Upper lobe of left lung (tissue), 6 donors: ENCODE data around the gene ANKS3. TPM values are rescaled to one million over a fixed set of nuclear protein-coding genes. Genes with fewer than 3 reads are reported as not detected.

Source experiments
- ATAC-seq, 2 donors: fragments of 200-7000 bp; cut with Tn5 transposase; one replicate each; pipeline ENCODE4 v1.9.1; 2022; ENCODE audit warnings: mild to moderate bottlenecking in 2 of 2, moderate library complexity in 2 of 2; ENCODE audit not compliant: low FRiP score in 2 of 2
- DNase-seq, 2 donors: peaks; one replicate each; pipeline ENCODE4 v3.0.0-alpha.2; 2019 to 2020
- H3K27ac ChIP-seq, 4 donors: fragments of 200-600 bp; sonication (generic); one replicate each; pipeline ENCODE4 v1.5.1; 2016 to 2019
- H3K27me3 ChIP-seq, 4 donors: fragments of 200-600 bp; sonication (generic); one replicate each; pipeline ENCODE4 v1.5.1; 2017 to 2019
- H3K36me3 ChIP-seq, 4 donors: fragments of 200-600 bp; sonication (generic); one replicate each; pipeline ENCODE4 v1.5.1; 2016 to 2019
- H3K4me1 ChIP-seq, 4 donors: fragments of 200-600 bp; sonication (generic); one replicate each; pipeline ENCODE4 v1.5.1; 2018 to 2019
- H3K4me3 ChIP-seq, 4 donors: fragments of 200-600 bp; sonication (generic); one replicate each; pipeline ENCODE4 v1.5.1; 2017 to 2019; ENCODE audit warnings: mild to moderate bottlenecking in 2 of 4, moderate library complexity in 1 of 4
- H3K9me3 ChIP-seq, 4 donors: fragments of 200-600 bp; sonication (generic); one replicate each; pipeline ENCODE4 v1.5.1; 2018 to 2019
- CTCF ChIP-seq, 6 experiments: fragments of 450-650 bp in 4 of 6; fragments of 200-600 bp in 2 of 6; sonication (generic) in 2 of 6; IDR thresholded peaks; one replicate each; pipeline ENCODE4 v1.5.1; 2016 to 2019; ENCODE audit warnings: antibody characterized with exemption in 6 of 6
- EP300 ChIP-seq, 4 donors: sonication (generic); formaldehyde crosslinking; IDR thresholded peaks; one replicate each; pipeline ENCODE4 v1.5.1; 2017; ENCODE audit warnings: antibody characterized with exemption in 4 of 4, control low read depth in 2 of 4
- POLR2A ChIP-seq, 4 donors: fragments of 450-650 bp; IDR thresholded peaks; one replicate each; pipeline ENCODE4 v1.5.1; 2016 to 2017; ENCODE audit warnings: antibody characterized with exemption in 4 of 4, mild to moderate bottlenecking in 2 of 4
- POLR2AphosphoS5 ChIP-seq, 2 donors: sonication (generic); formaldehyde crosslinking; IDR thresholded peaks; one replicate each; pipeline ENCODE4 v1.5.1; 2017; ENCODE audit warnings: antibody characterized with exemption in 2 of 2
- WGBS, 2 donors: methylation state at CpG; one replicate each; pipeline ENCODE4 v1.1.5; 2017 to 2018; 5-methylcytosine and 5-hydroxymethylcytosine counted together
- total RNA-seq, 6 donors: library from RNA; depleted of rRNA in 4 of 6; stranded (reverse); fragments of >200 nt in 4 of 6; gene quantifications; one replicate each; pipeline versions ENCODE4 v1.1.0 to v1.2.1, GENCODE V29; 2016 to 2021
- donor health status: DM: no; HTN: no; CAD: no; lungs with moderate emphysema.
- donor health status: DM: no; HTN: yes; CAD: no; lungs with severe emphysema.

ANKS3 gene
- total RNA-seq, 6 donors from 2014 or later, result 17.9 to 67.1 (median 20.0) TPM

DNA sequence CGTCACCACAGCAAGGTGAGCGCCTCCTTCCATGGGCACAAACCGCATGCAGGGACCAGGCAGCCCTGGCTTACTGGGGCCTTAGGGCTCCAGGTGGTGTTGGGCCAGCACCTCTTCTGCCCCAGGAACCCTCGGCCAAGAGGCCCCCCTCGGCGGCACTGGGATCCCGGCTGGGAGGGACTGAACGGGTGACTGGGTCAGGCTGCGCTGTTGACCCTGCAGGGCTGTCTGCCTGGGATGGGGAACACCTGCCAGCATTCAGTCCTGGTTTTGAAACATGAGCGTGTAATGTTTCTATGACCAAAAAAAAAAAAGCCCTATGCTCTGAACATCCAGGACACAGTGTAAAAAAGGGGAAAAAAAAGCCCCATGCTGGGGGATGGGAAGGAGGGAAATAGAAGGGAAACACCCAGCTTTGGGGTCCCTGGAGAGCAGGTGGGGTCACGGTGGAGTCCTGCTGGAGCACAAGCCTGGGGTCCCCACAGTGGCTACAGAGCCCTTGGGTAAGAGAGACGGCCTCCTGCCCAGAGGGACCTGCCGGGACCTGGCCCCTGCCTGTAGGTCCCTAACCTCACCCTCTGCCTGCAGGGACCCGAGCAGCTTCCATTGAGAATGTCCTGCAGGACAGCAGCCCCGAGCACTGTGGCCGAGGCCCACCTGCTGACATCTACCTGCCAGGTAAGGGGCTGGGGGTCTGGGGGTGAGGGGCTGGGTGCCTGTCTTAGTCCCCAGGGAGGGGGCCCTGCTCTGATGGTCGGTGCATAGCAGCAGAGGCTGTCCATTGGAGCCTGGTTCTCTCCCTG, 50.6 kb downstream of the ANKS3 start:
- peaks cover 11 to 84% (median 65%) of the 10 kb centered on the region in 4 donors for H3K36me3 ChIP-seq
- ATAC-seq (no peak), DNase-seq (no peak)
- TF ChIP-seq CTCF (IDR thresholded peaks at IDR 0.05) (peak in 2 of 6 experiments; percentile 1), POLR2AphosphoS5 (IDR thresholded peaks at IDR 0.05) (no peak)
- peaks cover 6 to 31% (median 25%) of the 10 kb centered on the region in 4 donors for H3K4me1 ChIP-seq
- H3K27me3 ChIP-seq, result no peaks in the 10 kb centered on the region
- H3K27ac ChIP-seq, result peak overlapping the region in 1 of 4 donors; percentile 46
- whole genome bisulfite sequencing, 2 donors, result 77 to 79% methylated on average over 12 to 16 of the region's 17 CpGs
- no peak overlapping the region for H3K4me3 ChIP-seq
- H3K9me3 ChIP-seq, result no peaks in the 10 kb centered on the region

DNA sequence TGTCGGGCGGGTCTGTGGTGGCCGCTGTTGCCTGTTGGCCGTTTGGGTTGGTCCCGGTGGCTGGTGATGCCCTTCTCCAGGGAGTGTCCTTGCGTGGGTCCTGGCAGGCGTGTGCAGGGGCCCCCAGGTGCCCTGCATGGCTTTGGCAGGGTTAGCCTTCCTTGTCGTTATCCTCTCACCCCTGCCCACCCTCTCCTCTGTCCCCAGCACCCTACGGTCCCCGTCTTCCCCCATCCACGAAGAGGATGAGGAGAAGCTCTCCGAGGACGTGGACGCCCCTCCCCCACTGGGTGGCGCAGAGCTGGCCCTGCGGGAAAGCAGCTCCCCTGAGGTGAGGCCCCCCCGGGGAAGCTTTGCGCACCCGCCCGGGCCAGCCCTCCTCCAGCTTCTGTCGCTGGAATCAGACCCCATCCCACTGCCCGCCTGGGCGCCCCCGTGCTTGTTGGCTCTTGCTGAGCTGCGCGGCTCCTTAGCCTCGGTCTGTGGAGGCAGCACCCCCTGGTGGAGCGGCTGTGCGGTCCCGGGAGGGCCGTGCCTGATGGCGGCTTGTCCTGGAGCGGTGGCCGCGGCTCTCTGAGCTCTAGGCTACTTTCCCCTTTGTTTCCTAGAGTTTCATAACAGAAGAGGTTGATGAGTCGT, 51.3 kb downstream of the ANKS3 start:
- peaks cover 11 to 83% (median 61%) of the 10 kb centered on the region in 4 donors for H3K36me3 ChIP-seq
- ATAC-seq, result peak; percentile 11 to 51
- peaks cover 6 to 32% (median 25%) of the 10 kb centered on the region in 4 donors for H3K4me1 ChIP-seq
- DNase-seq, result peak; percentile 61 to 91
- H3K9me3 ChIP-seq, result no peaks in the 10 kb centered on the region
- no peak for TF ChIP-seq POLR2AphosphoS5 (IDR thresholded peaks at IDR 0.05)
- no peak for TF ChIP-seq EP300 (IDR thresholded peaks at IDR 0.05)
- peak; percentile 24 to 80 (median 58) for TF ChIP-seq CTCF (IDR thresholded peaks at IDR 0.05)
- TF ChIP-seq POLR2A (IDR thresholded peaks at IDR 0.05), result no peak
- no peaks in the 10 kb centered on the region for H3K27me3 ChIP-seq
- H3K27ac ChIP-seq, result peak overlapping the region in 1 of 4 donors; percentile 46
- 73% methylated on average over 22 to 36 of the region's 36 CpGs for WGBS, 2 donors
- H3K4me3 ChIP-seq, result peak overlapping the region in 1 of 4 donors; percentile 4

- peaks cover 11 to 83% (median 62%) of the 10 kb centered on the region in 4 donors for H3K36me3 ChIP-seq
- no peak for ATAC-seq
Measured at GRCh38 chr16:4682084-4682591, 51.9 kb downstream of the ANKS3 start.

DNA sequence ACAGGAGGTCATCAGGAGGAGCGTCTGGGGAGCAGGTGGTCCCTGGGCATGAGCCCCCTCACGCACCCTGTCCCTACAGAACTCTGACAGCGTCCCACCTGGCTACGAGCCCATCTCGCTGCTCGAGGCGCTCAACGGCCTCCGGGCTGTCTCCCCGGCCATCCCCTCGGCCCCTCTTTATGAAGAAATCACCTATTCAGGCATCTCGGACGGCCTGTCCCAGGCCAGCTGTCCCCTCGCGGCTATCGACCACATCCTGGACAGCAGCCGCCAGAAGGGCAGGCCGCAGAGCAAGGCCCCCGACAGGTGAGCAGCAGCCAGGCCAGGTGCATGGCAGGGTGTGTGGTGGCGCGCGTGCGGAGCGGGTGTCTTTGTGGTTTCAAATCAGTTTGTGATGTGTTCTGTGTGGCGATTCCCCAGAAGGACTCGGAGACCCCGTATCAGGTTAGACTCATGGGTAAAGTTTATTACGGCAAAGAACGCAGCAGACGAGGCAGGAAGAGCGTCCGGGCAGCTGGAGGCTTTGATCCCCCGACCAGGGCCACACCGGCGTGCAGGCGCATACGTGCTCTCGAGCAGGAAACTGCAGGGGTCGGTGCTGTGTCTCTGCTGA, 52.5 kb downstream of the ANKS3 start:
- peak overlapping the region in 2 of 4 donors; percentile 81 to 85 for H3K27ac ChIP-seq
- TF ChIP-seq POLR2AphosphoS5 (IDR thresholded peaks at IDR 0.05) (no peak), POLR2A (IDR thresholded peaks at IDR 0.05) (no peak), CTCF (IDR thresholded peaks at IDR 0.05) (no peak)
- ATAC-seq (no peak), DNase-seq (no peak)
- no peaks in the 10 kb centered on the region for H3K9me3 ChIP-seq
- no peak overlapping the region for H3K4me3 ChIP-seq
- H3K36me3 ChIP-seq, result peaks cover 11 to 83% (median 58%) of the 10 kb centered on the region in 4 donors
- no peaks in the 10 kb centered on the region for H3K27me3 ChIP-seq
- H3K4me1 ChIP-seq, result peaks cover 6 to 44% (median 35%) of the 10 kb centered on the region in 4 donors
- WGBS, 2 donors, result 89 to 95% methylated on average over 29 to 39 of the region's 39 CpGs

More at GRCh38 chr16:4682084-4682591, 51.9 kb downstream of the ANKS3 start:
- Histone ChIP-seq H3K27ac (no peak overlapping the region), H3K27me3 (no peaks in the 10 kb centered on the region), H3K9me3 (no peaks in the 10 kb centered on the region), H3K4me3 (peak overlapping the region in 1 of 4 donors; percentile 4), H3K4me1 (peaks cover 6 to 38% (median 29%) of the 10 kb centered on the region in 4 donors)
- DNase-seq, result no peak
- WGBS, 2 donors, result 74% methylated on average over 23 of the region's 26 CpGs; no CpG with 5 or more reads in 1 of the 2 donors
- no peak for TF ChIP-seq EP300 (IDR thresholded peaks at IDR 0.05)
- no peak for TF ChIP-seq POLR2A (IDR thresholded peaks at IDR 0.05)
- no peak for TF ChIP-seq POLR2AphosphoS5 (IDR thresholded peaks at IDR 0.05)
- no peak for TF ChIP-seq CTCF (IDR thresholded peaks at IDR 0.05)
